Amniotic epithelial cell (primary cell): ENCODE measurements around the gene JMJD7.
A peak's percentile ranks its signal among the peaks of the same experiment; 100 is the strongest.

Experiments used
- DNase-seq: peaks from one replicate; pipeline ENCODE4 v3.0.0-alpha.2; 2010; ENCODE audit warnings: low read depth

Gene JMJD7

GRCh38 chr15:41866263-41866703, 38.4 kb downstream of the JMJD7 start:
- DNase-seq, result no peak

- no peak for DNase-seq
These were observed 39.1 kb downstream of the JMJD7 start for GRCh38 chr15:41866872-41867579.

DNA sequence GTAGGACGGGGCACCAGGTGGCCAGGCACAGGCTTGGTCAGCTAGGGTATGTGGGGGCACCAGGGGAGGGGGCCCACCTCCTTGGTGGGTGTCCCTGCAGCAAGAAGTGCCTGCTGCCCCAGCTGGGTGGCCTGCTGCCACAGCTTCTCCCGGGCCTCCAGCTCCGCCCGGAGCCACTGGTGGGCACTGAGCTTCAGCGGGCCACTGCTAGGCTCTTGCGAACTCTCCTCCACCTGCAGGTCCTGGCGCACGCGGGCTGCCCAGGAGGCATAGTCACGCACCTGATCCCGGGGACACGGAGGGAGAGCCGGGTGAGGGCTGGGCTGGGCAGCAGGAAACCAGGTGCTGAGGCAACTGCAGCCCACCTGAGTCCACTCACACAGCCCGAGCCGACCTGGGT, 40.4 kb downstream of the JMJD7 start:
- DNase-seq, result no peak

DNA sequence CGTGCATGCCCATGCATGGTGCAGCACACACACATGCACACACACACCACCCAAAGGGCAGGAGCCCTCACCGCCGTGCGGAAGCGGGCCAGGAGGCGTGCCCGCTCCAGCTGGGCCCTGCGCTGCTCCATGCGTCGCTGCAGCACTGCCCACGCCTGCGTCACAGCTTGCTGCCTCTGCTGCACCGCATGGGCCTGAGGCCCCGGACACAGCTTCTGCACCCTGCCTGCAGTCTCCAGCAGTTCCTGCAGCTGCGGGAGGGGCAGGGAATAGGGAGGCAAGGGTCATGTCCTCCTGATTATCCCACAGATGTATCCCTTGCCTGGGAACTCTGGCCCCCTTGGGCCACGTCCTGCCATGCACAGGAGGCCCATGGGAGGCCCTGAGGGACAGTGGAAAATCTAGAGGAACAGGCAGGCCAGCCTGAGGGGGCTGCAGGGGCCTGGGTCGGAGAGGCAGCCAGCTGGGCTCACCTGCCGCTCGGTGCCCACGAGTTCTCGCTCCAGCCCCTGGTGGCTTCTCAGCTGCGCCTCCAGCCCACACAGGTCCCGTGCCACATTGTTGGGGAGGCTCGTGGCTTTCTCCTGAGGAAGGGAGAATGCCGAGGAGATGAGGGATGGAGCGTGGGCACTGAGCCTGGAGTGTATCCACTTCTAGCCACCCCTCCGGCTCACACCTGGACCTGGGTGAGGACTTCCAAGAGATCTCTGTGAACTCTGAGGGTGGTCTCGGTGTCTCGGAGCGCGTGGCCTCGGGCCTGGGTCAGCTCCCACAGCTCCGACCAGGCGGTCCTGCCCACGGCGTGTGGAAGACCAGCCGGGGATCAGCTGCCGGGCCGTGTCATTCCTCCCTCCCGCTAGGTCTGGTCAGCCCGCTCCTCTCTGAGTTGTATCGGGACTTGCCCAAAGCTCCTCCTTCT, 42.1 kb downstream of the JMJD7 start:
- DNase-seq, result no peak

- peak; percentile 79 for DNase-seq
These were observed 42.8 kb downstream of the JMJD7 start for GRCh38 chr15:41870689-41871081.

- no peak for DNase-seq
These were observed 43.4 kb downstream of the JMJD7 start for GRCh38 chr15:41871175-41871905.

DNA sequence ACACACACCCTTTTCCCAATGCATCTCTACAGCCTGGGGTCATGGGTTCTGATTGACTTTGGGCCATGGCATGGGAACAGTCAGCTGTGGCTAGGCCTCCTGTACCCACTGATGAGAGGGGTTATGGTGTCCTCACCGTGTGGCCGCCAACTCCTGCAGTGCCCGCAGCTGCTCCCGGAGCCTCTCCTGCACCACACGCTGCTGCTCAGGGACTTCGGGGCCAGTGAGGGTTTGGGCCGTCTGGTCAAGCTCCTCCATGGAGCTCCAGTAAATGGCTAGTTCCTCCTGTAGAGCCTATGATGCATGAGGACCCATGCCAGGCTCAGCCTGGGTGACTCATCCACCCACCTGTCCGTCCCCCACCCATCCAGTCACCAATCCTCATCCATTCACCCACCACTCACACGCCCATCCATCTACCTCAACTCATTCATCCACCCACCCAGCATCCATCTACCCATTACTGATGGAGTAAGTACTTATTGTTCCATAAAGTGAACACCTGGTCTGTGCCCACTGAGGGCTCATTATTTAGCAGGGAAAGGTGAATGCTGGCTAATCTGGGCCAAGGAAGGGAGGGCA, 44.4 kb downstream of the JMJD7 start:
- DNase-seq, result no peak

DNA sequence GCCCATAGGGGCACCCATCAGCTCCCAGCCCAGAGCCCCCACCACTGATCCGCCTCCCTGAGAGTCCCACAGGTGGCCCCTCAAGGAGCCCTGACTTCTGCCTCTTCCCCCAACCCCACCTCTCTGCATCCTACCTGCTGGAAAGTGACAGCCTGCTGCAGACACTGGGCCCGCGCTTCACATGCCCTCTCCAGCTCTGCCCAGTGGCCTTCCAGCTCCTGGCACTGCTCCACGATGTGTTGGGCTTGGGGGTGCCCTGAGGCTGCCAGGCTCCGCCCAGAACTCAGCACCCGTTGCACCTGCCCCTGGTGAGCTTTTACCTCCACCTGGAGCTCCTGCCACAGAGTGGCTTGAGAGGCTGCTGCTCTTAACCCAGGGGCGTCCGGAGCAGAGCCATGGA, 45.8 kb downstream of the JMJD7 start:
- no peak for DNase-seq

- no peak for DNase-seq
These were observed 46.8 kb downstream of the JMJD7 start for GRCh38 chr15:41874736-41875135.

GRCh38 chr15:41876007-41876406, 48.1 kb downstream of the JMJD7 start:
- no peak for DNase-seq

GRCh38 chr15:41876689-41877088, 48.8 kb downstream of the JMJD7 start:
- no peak for DNase-seq

DNA sequence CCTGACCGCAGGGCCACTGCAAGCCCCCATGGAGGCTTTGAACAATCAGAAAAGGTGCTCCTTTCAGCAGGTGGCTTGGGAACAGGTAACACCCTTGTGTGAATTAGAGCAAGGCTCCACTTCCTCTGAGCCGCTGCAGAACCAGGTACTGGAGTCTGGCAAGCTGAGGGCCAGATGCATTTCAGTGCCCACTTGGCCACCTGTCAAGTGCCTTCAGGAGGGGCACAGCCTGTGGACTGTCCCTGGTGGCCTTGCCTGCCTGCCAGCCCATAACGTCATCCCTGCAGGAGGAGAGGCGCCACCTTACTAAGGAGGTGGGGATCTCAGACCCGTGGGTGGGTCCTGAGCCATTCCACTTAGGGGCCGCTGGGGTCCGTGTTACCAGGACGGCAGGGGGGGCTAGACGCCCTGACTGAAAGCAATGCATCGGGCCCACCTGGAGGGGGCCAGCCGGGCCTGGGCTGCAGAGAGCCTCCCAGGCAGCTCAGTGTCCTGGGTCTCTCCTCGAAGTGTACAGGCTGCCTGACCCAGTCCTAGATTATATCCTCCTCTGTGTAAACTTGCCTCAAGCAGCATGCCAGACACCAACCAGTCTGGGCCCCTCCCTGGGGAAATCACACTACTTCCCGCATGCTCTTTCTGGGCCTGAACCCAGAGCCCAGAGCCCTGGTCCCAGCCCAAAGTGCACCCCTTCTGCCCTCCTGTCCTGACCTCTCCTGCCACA, 49.9 kb downstream of the JMJD7 start:
- no peak for DNase-seq

DNA sequence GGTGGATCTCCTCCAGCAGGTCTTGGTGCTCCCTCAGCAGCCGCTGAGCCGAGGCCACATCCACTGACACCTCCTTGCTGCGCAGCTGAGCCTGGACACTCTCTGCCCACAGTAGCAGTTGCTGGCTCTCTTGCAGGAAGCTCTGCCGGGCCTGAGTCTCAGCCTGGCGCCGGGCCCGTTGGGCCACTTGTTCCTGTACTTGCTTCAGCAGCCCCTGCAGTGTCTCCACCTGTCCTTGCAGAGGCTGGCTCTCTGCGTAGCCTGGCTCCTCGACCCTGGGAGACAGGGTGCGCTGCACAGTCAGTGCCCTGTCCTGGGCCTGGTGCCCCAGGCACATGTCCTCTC, 50.4 kb downstream of the JMJD7 start:
- no peak for DNase-seq

GRCh38 chr15:41879321-41879845, 51.5 kb downstream of the JMJD7 start:
- no peak for DNase-seq

DNA sequence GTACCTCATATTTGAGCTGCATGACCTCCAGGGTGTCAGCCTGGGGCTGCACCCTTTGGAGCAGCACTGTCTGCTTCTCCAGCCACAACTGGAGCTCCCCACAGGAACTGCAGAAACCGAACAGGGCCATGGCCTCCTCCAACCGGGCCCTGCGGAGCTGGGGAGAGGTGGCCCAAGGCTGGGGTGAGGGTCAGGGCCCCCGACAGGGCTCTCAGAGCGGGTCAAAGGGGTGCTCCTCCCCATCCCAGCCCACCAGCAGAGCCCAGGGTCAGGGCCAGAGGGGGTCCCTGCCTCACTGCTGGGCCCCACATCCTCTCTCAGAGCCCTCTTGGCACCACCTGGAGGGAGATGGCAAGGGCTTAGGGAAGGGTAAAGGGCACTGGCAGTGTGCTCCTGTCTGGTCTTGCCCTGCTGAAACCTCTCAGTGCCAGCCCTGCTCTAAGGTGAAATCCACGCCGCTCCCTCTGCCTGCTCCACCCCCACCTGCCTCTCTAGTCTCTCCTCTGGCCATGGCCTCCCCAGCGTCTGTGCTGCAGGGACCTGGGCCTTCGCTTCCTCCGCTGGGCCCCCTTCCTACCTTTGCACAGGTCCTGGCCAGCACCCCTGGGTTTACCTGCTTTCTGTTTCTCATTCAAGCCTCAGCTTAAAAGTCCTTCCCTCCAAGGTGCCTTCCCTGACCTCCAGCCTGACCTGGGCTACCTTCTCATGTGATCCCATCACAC, 52.4 kb downstream of the JMJD7 start:
- DNase-seq, result no peak

- no peak for DNase-seq
These were observed 53.2 kb downstream of the JMJD7 start for GRCh38 chr15:41881086-41881485.

- DNase-seq, result no peak
These were observed 53.6 kb downstream of the JMJD7 start for GRCh38 chr15:41881550-41881919.

- DNase-seq, result peak; percentile 26
These were observed 54.2 kb downstream of the JMJD7 start for GRCh38 chr15:41881920-41882688.

GRCh38 chr15:41882689-41883483, 55.0 kb downstream of the JMJD7 start:
- DNase-seq, result no peak
